Measurements from ENCODE around the gene MYO18B. TPM values are rescaled to one million over a fixed set of nuclear protein-coding genes. Genes with fewer than 3 reads are reported as not detected.

MYO18B gene
- total RNA-seq, 1 donor: 0.54 TPM

DNA sequence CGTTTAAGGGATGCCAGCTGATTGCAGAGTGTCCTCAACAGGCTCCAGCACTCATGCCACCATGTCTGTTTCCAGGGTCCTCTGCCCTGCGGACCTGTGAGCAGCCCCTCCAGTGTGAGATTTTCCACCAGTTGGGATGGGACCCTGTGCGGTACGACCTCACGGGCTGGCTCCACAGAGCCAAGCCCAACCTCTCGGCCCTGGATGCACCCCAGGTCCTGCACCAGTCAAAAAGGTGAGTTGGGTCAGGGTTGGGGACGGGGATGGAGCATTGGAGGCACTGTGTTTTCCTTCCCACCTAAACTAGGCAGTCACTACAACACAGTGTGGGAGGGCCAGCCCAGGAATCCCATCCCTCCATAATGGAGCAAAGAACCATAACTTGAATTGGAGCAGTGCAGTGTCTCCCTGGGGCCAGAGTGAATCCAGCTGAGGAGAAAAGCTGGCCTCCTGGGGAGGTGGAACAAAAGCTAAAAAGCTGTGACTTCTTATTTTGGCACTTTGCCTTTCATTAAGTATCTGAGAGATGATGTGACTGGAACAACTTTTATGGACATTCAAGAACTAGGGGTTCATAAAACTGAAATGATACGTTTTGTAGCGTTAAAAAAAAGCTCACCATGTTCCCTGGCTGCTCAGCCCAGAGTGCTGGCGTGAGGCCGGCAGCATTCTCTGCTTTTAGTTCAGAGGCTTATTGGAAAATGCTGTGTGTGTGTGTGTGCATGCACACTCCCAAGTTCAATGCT, 101.8 kb downstream of the MYO18B start:
- DNase-seq (ENCODE audit: low read depth in 2 of 3, low spot score in 2 of 3): no peak

DNA sequence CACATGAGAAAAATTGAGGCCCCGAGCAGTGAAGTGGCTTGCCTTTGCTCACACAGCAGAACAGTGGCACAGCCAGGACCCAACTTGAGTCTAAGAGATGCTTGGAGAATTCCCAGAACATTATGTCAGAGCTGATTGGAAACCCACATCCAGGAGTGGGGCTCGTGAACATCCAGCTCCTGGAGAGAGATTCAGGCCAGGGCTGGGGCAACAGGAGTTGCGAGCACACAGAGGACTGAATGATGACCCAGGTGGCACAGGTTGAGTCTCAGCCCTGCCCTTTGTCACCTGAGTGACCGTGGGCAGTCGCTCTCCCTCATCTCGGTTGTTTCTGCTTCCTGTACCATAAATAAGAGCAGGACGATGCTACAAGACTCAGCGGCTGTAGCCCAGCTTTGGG, 102.6 kb downstream of the MYO18B start:
- no peak for DNase-seq (ENCODE audit: low read depth in 2 of 3, low spot score in 2 of 3)

DNA sequence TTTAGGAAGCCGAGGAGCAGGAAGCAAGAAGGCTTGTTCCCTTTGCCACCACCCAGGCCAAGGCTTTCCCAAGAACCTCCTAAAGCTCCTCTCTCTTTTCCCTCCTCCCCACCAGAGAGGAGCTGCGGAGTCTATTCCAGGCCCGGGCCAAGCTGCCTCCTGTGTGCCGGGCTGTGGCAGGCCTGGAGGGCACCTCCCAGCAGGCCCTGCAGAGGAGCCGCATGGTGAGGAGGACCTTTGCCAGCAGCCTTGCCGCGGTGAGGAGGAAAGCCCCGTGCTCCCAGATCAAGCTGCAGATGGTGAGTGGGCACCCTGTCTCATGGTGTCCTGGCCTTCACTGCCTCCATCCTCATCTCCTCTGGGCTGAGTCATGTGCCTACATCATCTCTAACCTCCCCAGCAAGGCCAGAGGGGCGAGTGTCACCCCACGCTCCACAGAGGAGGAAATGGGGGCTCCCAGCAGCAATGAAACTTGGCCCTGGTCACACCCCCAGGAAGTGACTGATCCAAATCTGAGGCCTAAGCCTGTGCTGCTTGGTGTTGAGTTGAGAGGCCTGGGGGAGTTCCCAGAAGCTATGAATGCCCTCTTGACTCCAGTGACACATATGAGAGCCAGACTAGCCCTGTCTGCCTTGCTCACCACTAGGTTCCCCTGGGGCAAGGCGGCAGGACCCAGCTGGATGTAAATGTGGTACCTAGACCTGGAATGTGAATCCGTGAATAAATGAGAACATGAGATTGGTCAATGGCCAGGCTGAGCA, 104.2 kb downstream of the MYO18B start:
- DNase-seq (ENCODE audit: low read depth in 2 of 3, low spot score in 2 of 3): peak in 2 of 3 donors; percentile 1 to 22

DNA sequence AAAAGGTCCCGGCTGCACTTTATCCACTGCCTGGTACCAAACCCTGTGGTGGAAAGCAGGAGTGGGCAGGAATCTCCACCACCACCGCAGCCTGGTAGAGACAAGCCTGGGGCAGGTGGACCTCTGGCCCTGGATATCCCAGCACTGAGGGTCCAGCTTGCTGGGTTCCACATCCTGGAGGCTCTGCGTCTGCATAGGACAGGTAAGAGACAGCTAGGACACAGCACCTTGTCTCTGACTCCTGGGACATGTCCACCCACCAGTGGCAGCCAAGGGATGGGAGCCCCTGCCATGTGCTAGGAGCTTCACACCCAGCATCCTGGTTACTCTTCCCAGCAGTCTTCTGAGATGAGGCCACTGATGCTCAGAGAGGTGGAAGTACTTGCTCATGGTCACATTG, 105.5 kb downstream of the MYO18B start:
- no peak for DNase-seq (ENCODE audit: low read depth in 2 of 3, low spot score in 2 of 3)

DNA sequence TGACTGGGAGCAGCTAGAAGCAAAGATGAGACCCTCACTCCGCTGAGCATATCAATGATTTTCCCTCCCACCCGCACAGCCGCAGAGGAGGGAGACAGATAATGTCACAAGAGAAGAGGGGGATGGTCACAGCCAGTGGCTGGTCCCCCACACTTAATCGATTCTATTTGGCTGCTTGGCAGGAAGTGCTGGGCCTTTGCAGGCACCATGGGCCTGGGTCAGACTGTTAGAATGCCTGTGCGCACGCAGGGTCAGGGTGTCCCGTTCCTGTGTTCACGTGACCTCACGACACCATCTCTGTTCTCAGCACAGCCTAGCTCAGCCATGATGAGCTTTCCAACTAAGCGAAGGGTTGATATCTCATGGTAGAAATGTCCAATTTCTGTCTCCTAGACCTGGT, 107.0 kb downstream of the MYO18B start:
- no peak for DNase-seq (ENCODE audit: low read depth in 2 of 3, low spot score in 2 of 3)

DNA sequence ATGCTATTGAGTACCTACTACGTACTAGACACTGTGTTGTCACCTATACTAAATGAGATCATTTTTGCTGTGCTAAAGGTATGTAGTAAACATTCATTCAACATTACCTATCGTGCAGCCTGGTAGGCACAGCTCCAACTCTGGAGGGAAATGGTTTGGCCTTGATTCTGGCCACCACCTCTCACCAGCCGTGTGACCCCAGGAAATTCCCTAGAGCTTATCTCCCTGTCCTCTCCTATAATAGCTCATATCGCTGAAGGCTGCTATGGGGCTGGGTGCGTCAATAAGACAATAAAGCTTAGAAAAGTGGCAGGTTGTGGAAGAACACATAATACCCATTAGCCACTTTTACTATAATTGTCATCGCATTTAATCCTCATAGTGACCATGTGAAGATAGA, 107.5 kb downstream of the MYO18B start:
- DNase-seq (ENCODE audit: low read depth in 2 of 3, low spot score in 2 of 3): no peak

DNA sequence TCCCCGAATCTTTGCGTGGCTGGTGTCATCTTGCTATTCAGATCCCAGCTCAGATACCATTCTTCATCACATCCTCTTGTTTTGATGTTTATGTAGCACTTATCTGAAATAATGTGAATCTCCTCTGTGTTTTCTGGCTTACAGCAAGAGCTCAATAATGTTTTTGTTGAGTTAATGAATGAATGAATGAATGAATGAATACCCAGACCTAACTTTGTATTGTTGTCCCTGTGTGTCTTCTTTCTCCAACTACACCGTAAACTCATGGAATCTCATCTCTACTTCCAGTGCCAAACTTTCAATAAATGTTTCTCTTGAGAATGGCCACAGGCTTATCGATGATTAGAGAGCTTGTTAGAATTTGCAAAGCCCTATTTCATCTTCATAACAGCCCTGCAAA, 110.2 kb downstream of the MYO18B start:
- DNase-seq (ENCODE audit: low read depth in 2 of 3, low spot score in 2 of 3): no peak

DNA sequence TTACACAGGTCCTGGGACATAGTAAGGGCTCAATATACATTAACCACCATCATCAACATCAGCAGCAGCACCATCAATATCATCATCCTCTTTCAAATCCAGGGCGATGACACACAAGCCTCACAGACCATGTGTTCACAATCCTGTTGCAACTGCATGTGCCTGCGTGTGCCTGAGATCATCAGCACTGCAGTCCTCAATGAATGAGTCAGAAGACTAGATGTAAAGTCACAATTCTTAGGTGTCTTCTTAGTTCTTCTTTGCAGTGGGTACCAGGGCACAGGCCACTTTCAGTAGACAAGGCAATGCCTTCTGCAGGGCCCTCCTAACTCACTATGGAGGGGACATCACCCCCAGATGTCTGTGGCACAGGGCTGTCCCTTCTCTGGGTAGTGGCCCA, 111.1 kb downstream of the MYO18B start:
- DNase-seq (ENCODE audit: low read depth in 2 of 3, low spot score in 2 of 3): no peak

DNA sequence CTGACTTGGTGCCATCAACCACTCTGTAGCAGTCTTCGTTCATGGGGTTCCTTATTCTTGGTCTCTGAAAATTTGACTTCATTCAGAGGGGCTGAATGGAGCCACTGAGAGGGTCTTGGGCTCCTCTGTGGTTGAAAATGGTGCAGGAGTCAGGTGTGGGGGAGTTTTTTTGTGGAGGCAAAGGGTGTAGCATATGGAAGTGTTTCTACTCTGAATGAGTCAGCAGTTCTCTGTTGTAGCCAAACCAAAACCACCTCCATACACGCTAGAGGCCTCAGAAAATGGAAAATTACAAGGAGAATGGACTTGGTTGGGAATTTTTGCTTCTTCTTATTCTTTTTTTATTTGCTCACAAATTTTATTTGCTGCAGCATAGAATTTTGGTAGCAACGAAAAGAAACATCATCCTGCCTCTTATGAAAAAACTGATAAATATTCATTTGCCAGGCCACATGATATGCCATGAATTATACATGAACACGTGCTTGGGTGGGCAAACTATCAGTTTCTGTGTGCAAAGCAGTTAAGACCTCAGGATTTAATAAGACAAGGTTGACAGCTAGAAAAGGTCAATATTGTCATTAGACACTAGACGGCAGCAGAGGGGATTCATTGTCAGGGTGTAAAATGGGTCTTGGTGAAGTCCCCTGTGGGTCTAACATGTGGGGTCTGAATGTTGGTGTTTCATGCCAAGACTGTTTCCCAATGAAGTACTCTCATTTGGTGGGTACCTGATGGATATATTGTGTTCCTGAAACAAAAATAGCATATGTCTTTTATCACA, 111.7 kb downstream of the MYO18B start:
- DNase-seq (ENCODE audit: low read depth in 2 of 3, low spot score in 2 of 3): no peak

DNA sequence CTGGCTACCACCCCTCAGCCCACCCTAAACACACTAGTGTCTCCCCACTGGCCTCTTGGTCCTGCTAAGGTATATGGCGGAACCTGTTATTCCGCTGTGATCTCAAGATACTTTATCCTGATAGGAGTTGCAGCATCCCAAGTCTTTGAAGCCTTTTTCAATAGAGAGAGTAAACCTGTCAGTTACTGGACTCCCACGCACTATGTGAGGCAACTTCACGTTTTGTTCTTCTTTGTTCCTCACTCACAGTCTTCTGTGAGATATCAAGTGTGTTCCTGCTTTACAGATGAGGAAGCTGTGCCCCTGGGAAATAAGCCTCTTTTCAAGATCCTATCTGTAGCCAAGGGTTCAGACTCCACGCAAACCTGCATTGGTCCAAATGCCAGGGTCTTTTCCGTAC, 127.8 kb downstream of the MYO18B start:
- no peak for DNase-seq (ENCODE audit: low read depth in 2 of 3, low spot score in 2 of 3)

DNA sequence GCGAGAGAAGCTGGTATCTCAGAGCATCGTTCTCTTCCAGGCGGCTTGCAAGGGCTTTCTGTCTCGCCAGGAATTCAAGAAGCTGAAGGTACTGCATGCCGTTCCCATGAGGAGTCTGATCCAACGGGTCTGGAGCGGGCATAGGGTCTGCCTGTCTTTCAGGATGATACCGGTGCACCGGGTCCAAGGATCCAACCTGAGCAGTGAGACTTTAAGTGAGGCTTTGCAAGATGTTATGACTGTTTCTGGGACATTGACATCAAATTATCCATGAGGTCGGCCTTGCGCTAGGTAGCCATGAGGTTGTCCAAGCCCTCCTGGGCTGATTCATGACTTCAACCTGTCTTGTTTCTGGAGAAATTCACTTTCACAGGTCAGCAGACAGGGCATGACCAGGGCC, 132.3 kb downstream of the MYO18B start:
- DNase-seq (ENCODE audit: low read depth in 2 of 3, low spot score in 2 of 3): no peak

DNA sequence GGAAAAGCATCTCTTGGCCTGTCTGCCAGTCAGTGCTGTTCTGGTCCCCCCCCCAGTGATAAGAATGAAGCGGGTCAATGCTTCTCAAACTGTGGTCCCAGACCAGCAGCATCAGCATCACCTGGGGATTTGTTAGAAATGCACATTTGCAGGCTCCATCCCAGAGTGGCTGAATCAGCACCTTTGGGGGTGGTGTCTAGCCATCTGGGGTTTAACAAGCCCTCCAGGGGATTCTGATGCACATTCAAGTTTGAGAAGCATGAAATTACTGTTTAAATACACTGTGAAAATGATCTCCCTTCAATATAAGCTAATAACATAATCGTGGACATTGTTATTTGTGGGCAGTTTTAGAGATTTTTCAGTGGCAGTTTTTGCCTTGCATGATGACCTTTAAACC, 133.5 kb downstream of the MYO18B start:
- DNase-seq (ENCODE audit: low read depth in 2 of 3, low spot score in 2 of 3): no peak

DNA sequence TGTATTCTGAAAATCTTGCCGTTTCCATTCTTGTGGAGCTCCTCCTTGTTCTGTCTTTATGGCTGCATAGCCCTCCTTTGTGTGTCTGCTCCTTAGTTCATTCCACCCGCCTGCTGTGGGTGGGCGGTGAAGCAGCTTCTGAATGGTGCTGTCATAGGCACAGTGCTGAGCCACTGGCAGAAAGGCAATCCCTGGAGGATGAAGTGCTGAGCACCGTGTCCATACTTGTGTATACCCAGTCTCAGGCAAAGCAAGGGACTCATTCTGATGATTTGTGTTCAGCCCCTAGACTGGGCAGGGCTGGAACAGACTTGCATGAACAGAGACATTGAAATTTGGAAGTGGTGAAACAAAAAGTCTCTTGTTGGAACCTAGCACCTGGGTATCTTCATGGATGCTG, 134.9 kb downstream of the MYO18B start:
- DNase-seq (ENCODE audit: low read depth in 2 of 3, low spot score in 2 of 3): no peak

DNA sequence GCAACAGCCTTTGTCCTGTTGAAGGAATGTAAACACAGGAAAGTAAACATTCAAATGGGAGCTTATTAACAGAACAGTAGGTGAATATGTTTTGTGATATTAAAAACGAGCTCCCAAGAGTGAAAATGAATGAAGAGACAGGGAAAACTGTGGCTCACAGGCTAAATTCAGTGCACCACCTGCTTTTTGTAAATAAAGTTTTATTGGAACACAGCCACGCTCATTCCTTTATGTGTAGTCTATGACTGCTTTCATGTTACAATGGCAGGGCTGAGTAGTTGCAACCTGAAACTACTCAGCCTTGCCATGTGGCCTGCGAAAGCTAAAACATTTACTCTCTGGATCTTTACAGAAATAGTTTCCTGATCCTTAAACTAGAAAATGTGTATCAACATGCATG, 136.9 kb downstream of the MYO18B start:
- no peak for DNase-seq (ENCODE audit: low read depth in 2 of 3, low spot score in 2 of 3)

DNA sequence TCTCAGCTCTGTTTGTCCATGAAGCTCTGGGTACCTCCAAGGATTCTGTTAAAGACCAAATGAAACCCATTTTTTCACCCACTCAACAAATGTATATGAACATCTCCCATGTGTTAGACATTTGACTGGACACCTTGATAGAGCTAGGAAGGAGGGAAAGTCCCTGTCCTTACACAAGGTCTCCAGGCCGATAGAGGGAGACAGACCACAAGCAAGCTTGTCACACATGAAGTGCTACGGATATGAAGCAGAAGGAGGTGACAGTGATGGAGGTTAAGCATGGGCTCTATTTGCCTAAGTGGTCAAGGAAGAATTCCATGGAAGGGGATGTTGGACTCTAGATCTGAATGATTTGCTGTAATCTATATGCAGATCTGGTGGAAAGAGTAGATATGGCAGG, 138.5 kb downstream of the MYO18B start:
- DNase-seq (ENCODE audit: low read depth in 2 of 3, low spot score in 2 of 3): no peak

DNA sequence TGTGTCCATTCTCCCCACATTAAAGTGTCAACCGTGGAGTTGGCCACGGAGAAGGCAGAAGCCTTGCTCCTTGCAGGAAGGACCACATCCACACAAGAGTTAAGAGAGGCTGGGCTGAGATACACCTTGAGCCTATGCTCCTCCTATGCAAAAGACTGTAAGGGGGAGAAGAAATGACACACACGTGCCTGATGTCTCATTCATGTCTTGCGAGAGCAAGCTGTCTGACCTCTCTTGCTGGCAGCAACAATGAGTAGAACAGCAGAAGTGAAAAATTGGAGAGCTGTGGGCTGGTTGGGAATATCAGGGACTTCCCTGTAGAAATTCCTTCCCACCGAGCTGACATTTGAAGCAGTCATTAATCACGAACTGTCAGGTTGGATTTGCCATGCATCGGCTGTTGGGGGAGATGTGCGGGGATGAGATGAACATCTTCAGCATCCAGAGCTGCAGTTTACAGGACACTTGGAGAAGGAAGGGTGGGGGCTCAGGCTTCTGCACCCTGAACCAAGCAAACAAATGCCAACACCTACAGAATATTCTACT, 139.3 kb downstream of the MYO18B start:
- no peak for DNase-seq (ENCODE audit: low read depth in 2 of 3, low spot score in 2 of 3)

DNA sequence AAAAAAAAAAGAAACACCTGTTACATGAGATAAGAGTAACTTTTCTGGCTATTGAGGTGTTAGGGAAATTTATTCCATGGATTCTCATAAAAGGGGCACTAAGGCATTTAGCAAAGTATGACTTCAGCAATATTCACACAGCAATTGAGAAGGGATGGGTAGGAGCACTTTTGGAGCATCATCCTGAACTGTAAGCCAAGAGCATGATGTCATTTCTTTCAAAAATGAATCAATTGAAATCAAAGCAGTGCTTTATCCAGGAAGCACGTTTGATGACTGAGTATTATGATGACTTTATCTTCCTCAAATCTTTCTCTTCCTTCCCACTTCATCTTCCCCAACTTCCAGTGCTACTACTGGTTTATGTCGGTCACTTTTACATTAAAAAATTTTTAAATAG, 140.4 kb downstream of the MYO18B start:
- no peak for DNase-seq (ENCODE audit: low read depth in 2 of 3, low spot score in 2 of 3)

DNA sequence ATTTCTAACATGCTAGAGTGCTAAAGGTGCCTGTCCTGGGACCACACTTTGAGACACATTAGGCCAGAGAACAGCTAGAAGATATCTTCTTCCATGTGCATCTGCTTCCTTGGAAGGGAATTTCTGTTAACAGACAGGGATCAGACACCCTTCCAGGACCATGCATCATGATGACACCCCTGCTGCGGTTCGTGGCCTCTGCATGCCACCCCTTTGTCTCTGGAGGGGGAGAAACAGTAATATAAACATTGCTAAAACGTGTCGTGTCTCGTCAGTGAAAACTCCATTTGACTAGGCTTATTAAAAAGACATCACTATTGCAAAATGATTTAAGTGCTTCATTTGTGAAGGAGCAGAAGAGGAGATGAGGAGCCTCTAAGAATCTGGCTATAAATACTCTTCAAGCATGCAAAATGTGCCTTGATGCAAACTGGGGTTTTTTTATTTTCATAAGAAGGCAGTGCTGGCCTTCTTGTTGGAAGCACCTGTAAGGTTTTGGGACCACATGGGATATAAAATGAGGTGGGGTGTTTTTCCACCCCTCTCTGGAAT, 141.6 kb downstream of the MYO18B start:
- no peak for DNase-seq (ENCODE audit: low read depth in 2 of 3, low spot score in 2 of 3)

DNA sequence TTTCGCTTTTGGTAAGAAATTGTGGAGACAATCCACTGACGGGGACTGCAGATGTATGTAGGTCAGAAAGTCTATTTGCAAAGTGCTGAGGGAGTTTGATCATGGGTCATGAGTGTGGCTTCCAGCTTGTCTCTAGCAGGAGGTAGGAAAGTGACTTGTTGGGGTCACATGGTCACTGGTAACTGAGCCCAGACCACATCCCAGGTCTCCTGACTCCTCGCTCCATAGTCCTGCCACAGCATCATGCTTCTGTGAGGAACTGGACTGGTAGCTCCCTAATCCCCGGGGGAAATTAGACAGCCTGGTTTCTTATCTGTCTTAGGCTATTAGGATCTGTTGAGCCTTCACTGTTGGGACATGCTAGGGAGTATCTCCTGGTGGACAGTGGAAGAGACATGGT, 142.1 kb downstream of the MYO18B start:
- DNase-seq (ENCODE audit: low read depth in 2 of 3, low spot score in 2 of 3): no peak

DNA sequence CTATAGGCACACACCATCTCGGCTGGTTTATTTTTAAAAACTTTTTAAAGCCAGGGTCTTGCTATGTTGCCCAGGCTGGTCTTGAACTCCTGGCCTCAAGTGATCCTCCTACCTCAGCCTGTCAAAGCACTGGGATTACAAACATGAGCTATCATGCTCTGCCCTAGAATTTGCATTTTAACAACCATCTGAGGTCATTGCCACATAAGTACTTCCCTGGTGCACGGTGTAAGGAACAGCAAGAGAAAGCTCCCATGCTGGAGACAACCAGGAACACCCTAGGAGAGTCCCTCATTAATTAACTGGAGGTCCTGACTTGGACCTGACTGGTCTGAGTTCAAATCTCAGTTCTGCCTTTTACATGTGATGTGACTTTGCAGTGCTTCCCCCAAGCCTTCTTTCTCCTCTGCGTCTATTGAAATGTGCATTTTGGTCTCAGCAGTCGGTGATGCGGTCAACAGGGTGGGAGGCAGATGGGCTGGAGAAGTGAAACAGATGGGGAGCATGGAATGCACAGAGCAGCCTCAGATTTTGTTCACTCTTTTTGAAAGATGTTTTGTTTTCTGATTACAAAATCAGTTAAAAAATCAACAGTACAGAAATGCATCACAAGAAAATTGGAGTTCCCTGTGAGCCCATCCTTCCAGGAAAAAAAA, 146.5 kb downstream of the MYO18B start:
- DNase-seq (ENCODE audit: low read depth in 2 of 3, low spot score in 2 of 3): no peak

DNA sequence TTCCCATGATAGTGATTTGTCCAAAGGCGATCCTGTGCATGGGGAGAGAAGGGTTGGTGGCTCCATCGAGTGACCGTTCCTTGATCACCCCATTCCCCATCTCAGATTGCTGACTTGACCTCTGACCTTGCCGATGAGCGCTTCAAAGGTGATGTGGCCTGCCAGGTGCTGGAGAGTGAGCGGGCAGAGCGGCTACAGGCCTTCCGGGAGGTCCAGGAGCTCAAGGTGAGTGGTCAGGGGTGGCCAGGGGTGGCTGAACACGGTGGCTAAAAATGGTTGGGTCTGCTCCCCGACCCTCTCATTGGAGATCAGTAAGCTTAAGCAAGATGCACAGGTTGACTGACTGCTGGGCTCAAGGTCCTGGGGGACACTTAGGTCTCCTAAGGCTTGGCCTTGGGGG, 148.7 kb downstream of the MYO18B start:
- DNase-seq (ENCODE audit: low read depth in 2 of 3, low spot score in 2 of 3): no peak

Measured in hematopoietic multipotent progenitor cell (in vitro differentiated cells).